ENCODE results near the gene LCN10.

- TF ChIP-seq CTCF (IDR thresholded peaks at IDR 0.05) (no peak), EZH2phosphoT487 (IDR thresholded peaks at IDR 0.05) (no peak)
Observed at GRCh38 chr9:136740971-136741882, 1.5 kb downstream of the LCN10 start.
